ENCODE measurements around the gene C14orf180.

GRCh38 chr14:104611881-104612280 is 32.3 kb downstream of the C14orf180 start:
- TF ChIP-seq, protein P1, sequence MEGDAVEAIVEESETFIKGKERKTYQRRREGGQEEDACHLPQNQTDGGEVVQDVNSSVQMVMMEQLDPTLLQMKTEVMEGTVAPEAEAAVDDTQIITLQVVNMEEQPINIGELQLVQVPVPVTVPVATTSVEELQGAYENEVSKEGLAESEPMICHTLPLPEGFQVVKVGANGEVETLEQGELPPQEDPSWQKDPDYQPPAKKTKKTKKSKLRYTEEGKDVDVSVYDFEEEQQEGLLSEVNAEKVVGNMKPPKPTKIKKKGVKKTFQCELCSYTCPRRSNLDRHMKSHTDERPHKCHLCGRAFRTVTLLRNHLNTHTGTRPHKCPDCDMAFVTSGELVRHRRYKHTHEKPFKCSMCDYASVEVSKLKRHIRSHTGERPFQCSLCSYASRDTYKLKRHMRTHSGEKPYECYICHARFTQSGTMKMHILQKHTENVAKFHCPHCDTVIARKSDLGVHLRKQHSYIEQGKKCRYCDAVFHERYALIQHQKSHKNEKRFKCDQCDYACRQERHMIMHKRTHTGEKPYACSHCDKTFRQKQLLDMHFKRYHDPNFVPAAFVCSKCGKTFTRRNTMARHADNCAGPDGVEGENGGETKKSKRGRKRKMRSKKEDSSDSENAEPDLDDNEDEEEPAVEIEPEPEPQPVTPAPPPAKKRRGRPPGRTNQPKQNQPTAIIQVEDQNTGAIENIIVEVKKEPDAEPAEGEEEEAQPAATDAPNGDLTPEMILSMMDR (IDR thresholded peaks at IDR 0.05; ENCODE audit: low read length), result no peak
- TF ChIP-seq EZH2phosphoT487 (IDR thresholded peaks at IDR 0.05; ENCODE audit: low read length), result no peak

Measured in MM.1S (cell line).